DMS114 treated with DMSO at 0.1 percent for 48 hours (cell line): ENCODE measurements around the gene IL23R.

Source experiments
- DNase-seq: peaks from one replicate; lab custom pipeline; 2025; ENCODE audit not compliant: unreplicated experiment; lab: John Stamatoyannopoulos, UW

IL23R gene

GRCh38 chr1:67294836-67295617 lies 128.8 kb downstream of the IL23R start:
- DNase-seq = no peak

- no peak for DNase-seq
These were observed 132.5 kb downstream of the IL23R start for GRCh38 chr1:67298762-67299161.

GRCh38 chr1:67299296-67299695 lies 133.0 kb downstream of the IL23R start:
- no peak for DNase-seq

GRCh38 chr1:67300561-67300960 lies 134.3 kb downstream of the IL23R start:
- no peak for DNase-seq

- DNase-seq = no peak
These were observed 137.8 kb downstream of the IL23R start for GRCh38 chr1:67304023-67304422.

- no peak for DNase-seq
These were observed 140.3 kb downstream of the IL23R start for GRCh38 chr1:67306547-67306946.

- DNase-seq = no peak
These were observed 141.2 kb downstream of the IL23R start, which contains the start of gene IL12RB2 for GRCh38 chr1:67307251-67308060. Gene IL12RB2 (plus strand): TSS chr1:67307873. CDS start chr1:67320369, 12,496 bp downstream.

- DNase-seq = no peak
These were observed 141.9 kb downstream of the IL23R start for GRCh38 chr1:67308136-67308535.
